Hepatocyte (in vitro differentiated cells): ENCODE data around the gene SLX4.

Experiments
- CTCF ChIP-seq: fragments of 200-600 bp; sonication (generic); IDR thresholded peaks from 2 replicates; pipeline ENCODE4 v1.5.1; 2016; ENCODE audit warnings: antibody characterized with exemption, mild to moderate bottlenecking; ENCODE audit not compliant: poor library complexity
- EZH2 ChIP-seq: fragments of 200-600 bp; sonication (generic); IDR thresholded peaks from 2 replicates; pipeline ENCODE4 v1.6.1; 2016; ENCODE audit warnings: antibody characterized with exemption, mild to moderate bottlenecking, borderline replicate concordance

GRCh38 chr16:3580251-3580651 lies 31.2 kb downstream of the SLX4 start:
- no peak for TF ChIP-seq EZH2
- TF ChIP-seq CTCF, result no peak
